ENCODE measurements around the gene MAMDC4.
"Not testable (repeated sequence)": the region's sequence is repeated elsewhere in the genome, so short reads cannot be mapped to it uniquely, and the experiment has no call there.

The MAMDC4 gene

GRCh38 chr9:136824496-136825225 is 27.5 kb upstream of the MAMDC4 start:
- in situ Hi-C loops (cut with MboI; ENCODE audit: low sequenced_read_pairs), result no loop called here

- in situ Hi-C loops (cut with MboI; ENCODE audit: low sequenced_read_pairs), result no loop called here
Observed at GRCh38 chr9:136825295-136826187, 26.6 kb upstream of the MAMDC4 start.

GRCh38 chr9:136826188-136826541 is 26.0 kb upstream of the MAMDC4 start:
- in situ Hi-C loops (cut with MboI; ENCODE audit: low sequenced_read_pairs), result no loop called here

GRCh38 chr9:136826703-136827582 is 25.2 kb upstream of the MAMDC4 start:
- in situ Hi-C loops (cut with MboI; ENCODE audit: low sequenced_read_pairs), result no loop called here

- in situ Hi-C loops (cut with MboI; ENCODE audit: low sequenced_read_pairs), result no loop called here
Observed at GRCh38 chr9:136827794-136828473, 24.2 kb upstream of the MAMDC4 start.

- in situ Hi-C loops (cut with MboI; ENCODE audit: low sequenced_read_pairs), result no loop called here
Observed at GRCh38 chr9:136828474-136829140, 23.5 kb upstream of the MAMDC4 start.

GRCh38 chr9:136829412-136829811 is 22.7 kb upstream of the MAMDC4 start:
- in situ Hi-C loops (cut with MboI; ENCODE audit: low sequenced_read_pairs), result no loop called here

- in situ Hi-C loops (cut with MboI; ENCODE audit: low sequenced_read_pairs), result no loop called here
Observed at GRCh38 chr9:136829981-136830885, 21.9 kb upstream of the MAMDC4 start.

GRCh38 chr9:136831002-136831719 is 21.0 kb upstream of the MAMDC4 start:
- in situ Hi-C loops (cut with MboI; ENCODE audit: low sequenced_read_pairs), result no loop called here

GRCh38 chr9:136831720-136832104 is 20.4 kb upstream of the MAMDC4 start:
- in situ Hi-C loops (cut with MboI; ENCODE audit: low sequenced_read_pairs), result no loop called here

GRCh38 chr9:136832581-136832980 is 19.6 kb upstream of the MAMDC4 start:
- in situ Hi-C loops (cut with MboI; ENCODE audit: low sequenced_read_pairs), result no loop called here

- in situ Hi-C loops (cut with MboI; ENCODE audit: low sequenced_read_pairs), result not testable (repeated sequence)
Observed at GRCh38 chr9:136833381-136834048, 18.6 kb upstream of the MAMDC4 start.

- in situ Hi-C loops (cut with MboI; ENCODE audit: low sequenced_read_pairs), result no loop called here
Observed at GRCh38 chr9:136835162-136835931, 16.8 kb upstream of the MAMDC4 start.

GRCh38 chr9:136835932-136836904 is 15.9 kb upstream of the MAMDC4 start:
- in situ Hi-C loops (cut with MboI; ENCODE audit: low sequenced_read_pairs), result no loop called here

- in situ Hi-C loops (cut with MboI; ENCODE audit: low sequenced_read_pairs), result no loop called here
Observed at GRCh38 chr9:136837146-136837855, 14.8 kb upstream of the MAMDC4 start.
